HG03432 (cell line): ENCODE measurements around the gene PARVB.

Source experiments
- ATAC-seq: cut with Tn5 transposase; IDR thresholded peaks from one replicate; pipeline ENCODE4 v1.9.1; 2021; ENCODE audit warnings: mild to moderate bottlenecking, moderate library complexity; ENCODE audit not compliant: unreplicated experiment

PARVB gene

DNA sequence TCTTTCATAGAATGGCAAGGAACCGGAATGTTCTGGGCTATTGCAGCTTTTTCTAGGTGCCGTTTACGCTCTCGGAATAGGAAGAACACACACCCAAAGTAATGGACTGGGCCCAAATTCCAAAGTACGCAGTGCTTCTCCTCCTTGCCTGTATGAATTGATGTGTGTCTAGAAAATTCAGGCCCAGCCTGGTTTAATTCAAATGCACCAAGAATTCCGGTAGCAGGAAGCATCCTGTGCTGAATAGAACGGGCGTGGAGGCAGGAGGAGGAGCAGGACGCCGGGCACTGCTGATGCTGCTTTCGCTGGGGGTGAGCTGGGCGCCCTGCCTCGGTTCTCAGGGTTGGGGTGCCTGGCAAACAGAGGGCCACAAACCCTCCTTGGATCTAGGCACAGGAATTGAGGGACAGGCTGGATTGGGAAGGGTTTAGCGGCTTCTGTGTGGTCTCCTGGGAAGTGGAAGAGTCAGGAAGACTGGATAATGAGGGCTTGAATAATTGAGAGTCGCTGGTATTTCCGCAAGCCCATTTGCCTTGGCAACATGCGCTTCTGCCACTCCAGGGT, 2.0 kb downstream of the PARVB start:
- no peak for ATAC-seq

DNA sequence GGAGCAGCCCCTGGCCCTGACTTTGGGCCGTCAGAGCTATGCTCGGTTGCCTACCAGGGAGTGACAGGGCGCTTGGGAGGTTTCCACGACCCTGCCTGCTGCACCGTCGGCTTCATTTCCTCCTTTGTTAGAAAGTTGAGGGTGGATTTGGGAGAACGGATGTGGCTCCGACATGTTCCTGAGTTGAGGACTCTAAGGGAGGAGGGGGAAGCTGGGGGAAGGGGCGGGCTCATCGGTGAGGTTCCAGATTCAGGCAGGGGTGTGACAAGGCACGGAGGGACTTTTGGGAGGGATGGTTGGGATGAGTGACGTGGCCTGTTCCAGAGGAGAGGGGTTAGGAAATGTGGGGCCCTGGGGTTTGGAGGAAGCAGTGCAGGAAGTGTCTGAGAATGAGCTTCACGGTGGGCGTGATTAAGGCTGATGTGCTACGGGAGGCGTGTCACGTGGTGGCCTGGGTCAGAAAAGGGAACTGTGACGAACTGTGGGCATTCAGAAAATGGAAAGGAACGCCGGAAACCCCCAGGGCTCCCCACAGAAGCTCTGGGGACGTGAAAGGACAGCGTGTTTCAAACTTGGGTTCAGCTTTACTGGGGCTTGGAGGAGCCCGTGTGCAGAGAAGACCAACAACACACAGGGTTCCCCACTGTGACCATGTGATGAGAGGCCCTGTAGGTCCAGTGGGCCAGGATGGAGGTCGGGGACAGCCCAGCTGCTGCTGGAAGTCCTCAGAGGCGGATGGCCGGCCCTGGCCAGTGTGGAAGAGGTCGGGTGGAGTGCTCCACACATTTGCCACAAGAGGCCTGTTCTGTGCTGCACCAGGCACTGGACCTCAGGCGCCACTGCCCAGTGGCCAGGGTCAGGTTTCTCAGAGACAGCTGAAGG, 2.8 kb downstream of the PARVB start:
- ATAC-seq = peak; percentile 43

DNA sequence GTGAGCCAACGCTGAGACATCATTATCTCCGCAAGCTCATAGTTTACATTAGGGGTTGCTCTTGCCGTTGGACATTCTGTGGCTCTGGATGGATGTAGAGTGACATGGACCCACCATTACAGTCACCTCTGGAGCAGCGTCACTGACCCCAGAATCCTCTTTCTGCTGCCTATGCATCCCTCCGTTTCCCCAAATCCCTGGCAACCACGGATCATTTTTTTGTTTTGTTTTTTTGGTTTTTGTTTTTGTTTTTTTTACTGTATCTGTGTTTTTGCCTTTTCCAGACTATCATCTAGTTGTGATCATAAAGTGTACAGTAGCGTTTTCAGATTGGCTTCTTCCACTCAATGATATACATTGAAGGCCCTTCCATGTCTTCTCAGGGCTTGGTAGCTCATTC, 4.0 kb downstream of the PARVB start:
- ATAC-seq = no peak

DNA sequence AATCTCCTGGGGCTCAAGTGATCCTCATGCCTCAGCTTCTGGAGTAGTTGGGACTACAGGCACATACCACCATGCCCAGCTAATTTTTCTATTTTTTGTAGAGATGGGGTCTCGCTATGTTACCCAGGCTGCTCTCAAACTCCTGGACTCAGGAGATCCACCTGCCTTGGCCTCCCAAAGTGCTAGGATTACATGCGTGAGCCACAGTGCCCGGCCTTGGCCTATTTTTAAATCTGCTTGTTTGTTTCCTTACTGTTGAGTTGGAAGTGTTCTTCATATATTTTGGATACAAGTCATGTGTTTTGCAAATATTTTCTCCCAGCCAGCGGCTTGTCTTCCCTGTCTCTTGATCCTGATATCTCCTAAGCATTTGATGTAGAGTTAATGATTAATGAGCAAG, 5.0 kb downstream of the PARVB start:
- ATAC-seq = no peak

DNA sequence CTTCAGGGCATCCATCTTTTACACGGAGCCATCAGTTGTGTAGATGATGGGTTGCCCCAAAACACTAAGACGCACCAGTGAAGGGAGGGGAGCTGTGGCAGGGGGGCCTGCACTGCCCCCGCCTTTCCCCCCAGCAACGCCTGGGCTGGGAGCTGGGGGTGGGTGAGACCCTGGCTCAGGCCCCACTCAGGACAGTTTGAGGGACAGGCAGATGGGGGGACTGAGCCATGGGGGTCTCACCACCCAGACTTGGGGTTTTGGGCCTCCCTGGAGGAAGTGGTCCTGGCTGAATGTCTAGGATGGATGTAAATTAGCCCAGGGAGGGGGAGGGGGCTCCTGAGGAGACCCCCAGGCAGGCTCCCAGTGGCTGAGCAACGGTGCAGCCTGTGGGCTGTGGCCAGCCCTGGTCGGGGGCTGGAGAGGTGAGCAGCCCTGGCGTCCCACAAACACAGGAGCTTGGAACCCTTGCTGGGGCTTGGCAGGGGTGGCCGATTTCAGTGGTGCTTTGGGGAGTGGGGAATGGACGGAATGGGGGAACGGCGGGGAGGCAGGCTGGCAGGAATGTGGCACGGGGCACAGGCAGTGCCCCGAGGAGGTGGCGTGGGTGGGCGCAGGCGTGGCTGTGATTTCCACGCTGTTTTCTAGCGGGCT, 6.1 kb downstream of the PARVB start:
- ATAC-seq = no peak

DNA sequence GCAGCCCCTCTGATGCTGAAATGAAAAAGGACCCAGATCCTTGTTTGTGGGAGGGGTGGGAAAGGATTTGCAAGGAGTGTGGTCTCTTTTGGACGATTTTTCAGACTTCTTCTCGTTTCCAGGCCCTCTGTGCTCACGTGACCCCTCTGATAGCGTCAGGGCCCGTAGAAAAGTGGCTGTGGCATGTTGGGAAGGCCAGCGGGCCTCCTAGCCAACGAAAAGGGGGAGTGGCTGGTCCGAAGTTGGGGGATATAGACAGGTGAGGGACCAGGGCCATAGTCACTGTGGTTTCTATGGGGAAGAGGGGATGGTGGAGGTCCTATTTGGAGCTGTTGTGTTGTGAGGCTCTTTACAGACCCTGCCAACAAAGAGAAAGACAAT, 6.6 kb downstream of the PARVB start:
- no peak for ATAC-seq

DNA sequence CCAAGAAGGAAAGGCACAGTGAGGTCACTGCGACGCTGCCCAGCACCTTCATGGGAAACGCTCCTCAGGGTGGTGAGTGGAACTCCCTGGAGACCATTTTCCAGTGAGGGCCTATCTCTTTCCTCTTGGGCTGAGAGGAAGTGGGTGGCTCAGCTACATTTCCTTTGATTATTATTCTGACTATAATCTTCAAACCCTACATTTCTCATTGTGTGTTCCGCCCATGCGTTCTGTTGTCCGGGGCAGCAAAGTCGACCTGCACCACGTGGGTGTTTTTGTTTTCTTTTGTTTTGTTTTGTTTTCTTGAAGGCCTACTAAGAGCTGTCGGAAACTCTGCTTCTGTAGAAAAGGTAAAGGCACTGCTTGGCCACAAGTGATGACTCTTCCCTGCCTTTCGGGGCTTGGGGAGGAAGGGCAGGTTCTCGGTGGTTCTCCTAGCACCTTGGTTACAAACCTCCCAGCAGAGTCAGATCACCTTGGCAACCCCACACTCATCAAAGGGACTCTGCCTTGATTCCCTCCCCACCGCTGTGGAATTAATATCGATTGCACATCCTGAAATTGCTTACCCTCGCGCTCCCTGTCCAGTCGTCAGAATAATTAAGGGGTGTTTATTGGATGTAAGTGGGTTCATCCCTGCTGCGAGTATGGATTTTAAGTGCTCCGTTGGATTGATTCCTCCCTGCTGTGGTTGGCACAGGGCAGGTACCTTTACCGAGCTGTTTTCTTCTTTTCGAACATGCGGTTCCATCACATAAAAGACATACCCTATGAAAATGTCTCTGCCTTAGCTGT, 7.3 kb downstream of the PARVB start:
- ATAC-seq = no peak

DNA sequence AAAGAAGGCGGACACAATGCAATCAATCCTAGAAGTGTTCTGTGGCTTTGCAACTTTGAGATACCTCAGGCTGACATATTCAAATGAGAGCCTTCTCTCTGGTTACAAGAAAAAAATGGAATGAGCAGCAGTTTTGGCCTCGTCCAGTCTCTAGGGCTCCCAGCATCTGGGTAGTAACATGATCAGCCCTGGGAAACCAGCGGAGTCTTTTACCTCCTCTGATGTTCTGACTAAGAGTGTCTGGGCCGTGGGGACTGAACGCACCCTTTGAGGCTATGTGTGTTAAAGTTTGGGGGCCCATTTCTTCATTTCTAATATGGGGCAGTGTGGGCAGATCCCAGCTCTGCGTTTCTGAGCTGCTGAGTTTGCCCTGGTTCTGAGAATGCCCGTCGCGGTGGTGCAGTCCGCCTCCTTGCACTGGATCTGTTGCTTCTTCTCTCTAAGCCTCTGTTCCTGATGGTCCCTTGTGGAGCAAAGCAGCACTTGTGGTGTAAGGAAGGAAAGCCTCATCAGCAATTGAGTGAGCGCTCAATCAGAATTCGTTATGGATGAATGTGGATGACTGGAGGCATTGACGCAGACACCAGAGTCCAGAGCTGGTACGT, 8.1 kb downstream of the PARVB start:
- no peak for ATAC-seq

DNA sequence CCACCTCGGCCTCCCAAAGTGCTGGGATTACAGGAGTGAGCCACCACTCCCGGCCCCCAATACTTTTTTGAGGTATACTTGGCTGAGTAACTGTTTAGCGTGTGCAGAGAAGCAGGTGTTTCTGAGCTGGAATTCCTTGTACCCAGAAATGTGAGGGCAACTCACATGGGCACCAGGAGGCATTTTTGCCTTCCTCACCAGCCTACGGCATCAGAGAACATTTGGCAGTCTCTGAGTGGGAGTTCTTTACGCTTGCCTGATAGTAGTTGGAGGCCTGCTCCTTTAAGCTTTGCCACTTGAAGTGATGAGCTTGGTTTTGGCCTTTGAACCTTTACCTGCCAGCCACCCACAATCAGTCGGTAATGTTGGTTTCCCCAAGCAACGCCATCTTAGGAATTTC, 9.2 kb downstream of the PARVB start:
- no peak for ATAC-seq

DNA sequence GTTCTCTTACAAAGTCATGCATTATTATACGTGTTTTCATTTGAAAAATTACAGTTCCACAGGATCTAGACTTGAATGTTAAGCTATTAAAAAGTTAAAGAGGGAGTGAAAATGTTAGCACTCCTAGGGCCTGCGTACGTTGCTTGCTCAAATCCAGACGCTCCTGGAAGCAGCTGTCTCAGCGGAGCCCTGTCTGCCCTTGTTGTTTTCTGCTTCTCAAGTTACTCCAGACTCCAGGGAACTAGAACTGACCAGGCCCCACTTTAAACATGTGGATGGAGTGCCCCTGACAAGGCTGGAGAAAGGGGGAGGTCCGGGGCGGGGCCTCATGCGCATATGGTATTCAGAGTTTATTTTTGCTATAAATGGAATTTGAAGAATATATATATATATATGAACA, 9.6 kb downstream of the PARVB start:
- no peak for ATAC-seq

DNA sequence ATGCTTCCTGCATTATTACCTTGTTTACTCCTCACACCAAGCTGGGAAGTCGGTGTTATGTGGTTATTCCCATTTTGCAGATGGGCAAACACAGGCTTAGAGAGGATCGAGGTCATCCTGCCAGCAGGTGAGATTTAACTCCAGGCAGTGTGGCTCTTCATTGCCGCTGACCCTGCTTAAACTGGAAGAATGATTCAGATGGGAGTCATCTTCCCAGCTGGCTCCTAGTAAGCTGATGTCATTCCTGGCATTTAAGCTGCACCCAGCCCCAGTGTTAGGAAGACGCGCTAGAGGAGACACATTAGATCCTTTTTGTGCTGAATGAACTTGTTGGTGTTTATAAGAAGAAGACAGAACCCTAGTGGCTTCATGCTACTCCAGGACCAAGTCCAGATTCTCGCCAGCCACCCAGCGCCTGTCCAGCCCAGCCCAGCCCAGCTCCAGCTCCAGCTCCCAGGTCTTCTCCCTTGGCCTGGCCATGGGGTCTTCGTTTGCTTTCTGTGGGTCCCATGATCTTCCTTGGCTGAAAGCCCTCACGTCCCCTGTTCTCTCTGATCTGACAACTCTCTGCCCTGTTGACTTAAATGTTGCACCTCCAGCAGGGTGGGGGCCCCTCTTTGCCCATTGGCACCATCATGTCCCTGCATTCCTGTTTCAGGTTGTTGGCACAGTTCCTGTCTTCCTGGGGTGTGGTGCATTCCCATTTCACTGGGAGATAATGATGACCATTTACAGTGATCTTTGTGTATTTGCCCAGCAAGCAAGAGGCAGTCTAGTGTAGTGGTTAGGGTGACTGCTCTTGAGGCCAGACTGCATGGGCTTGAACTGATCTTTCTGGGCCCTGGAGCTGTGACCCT, 13.6 kb downstream of the PARVB start:
- ATAC-seq = no peak

DNA sequence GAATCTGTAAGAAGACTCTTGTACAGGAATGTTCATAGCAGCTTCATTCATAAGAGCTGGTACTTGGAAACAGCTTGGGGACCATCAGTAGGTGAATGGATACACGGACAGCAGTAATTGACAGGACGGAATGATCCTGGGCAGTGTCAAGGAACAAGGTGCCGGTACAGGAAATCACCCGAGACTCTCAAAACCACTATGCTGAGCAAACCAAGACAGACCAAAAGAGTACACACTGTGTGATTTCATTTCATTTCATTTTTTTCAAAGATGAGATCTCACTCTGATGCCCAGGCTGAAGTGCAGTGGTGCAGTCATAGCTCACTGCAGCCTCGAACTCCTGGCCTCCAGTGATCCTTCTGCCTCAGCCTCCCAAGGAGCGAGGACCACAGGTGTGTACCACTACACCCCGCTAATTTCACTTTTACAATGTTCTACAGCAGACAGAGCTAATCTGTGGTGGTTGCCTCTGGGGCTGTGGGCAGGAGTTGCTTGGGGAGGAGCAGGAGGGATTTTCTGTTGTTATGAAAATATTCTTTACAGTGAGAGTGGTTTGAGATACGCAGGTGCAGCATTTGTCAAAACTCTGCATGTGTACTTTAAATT, 15.6 kb downstream of the PARVB start:
- ATAC-seq = no peak

DNA sequence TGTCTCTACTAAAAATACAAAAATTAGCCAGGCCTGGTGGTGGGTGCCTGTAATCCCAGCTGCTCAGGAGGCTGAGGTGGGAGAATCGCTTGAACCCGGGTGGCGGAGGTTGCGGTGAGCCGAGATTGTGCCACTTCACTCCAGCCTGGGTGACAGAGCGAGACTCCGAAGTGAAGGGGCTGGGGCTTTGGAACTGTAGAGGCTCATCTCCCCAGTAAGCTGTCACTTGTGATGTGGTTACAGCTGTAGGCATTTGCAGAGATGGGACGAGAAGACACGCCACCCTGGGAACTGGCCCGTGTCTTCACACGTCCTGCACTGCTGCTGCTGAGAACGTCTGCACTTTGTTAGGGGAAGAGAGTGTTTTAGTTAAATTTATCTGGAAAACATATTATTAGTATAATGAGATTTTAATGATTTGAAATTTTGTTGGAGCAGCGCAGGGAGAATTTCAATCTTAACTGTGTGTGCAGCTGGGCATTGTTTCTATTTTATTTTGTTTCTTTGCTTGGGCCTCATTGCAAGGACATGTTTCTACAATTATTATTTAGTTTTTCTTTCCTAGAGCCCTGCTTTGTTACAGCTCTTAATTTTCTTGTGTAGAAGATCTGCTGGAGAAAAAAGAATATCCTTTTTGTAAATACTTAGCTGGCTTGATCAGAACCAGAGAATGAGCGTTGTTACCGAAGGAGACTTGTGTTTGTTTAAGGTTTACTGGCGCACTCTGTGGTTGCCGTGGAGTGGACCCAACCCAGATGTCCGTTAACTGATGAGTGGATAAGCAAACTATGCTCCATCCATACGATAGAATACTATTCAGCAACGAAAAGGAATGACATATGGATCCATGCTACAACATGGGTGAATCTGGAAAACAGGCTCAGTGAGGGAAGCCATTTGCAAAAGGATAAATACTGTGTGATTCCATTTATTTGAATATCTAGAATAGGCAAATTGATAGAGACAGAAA, 18.4 kb downstream of the PARVB start:
- ATAC-seq = peak; percentile 71

DNA sequence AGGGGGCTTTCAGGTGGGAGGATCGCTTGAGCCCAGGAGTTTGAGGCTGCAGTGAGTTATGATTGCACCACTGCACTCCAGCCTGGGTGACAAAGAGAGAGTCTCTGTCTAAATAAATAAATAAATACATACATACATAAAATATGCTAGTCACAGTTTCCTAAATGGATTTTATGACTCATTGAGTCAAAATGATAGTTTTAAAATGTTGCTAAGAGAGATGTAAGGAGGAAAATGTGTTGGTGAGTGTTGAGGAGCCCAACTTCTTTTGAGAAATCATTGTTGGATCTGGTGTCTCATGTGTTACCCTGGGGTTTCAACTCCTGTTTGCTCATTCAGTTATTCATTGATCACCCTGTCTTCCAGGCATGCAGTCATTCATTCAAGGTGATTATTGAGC, 21.0 kb downstream of the PARVB start:
- no peak for ATAC-seq

DNA sequence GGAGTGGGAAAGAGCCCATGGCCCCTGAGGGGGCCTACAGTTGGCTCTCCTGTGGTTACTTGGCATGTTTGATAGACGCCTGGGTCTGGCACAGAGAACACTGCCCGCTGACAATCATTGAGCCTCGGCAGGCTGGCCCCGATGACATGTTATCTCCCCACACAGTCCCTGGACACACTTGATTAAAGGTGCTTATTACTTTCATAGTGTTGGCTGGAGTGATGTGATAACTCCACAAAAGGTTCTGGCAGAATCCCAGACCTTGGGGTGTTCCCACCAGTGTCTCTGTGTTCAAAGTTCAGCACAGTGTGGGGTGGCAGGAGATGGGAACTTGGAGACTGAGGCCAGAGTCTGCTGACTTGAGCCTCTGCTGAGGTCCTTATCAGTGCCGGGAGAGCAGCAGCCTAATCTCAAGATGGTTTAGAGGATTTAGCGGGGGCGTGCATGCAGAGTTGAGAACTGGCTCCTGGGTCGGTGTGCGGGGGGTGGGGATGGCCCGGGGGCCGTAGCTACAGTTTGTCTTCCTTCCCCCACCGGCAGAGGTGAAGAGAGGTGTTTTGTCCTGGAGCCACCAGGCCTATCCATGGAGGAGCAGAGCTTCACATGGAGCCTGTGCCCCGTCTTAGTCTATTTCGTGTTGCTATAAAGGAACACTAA, 22.5 kb downstream of the PARVB start:
- no peak for ATAC-seq

DNA sequence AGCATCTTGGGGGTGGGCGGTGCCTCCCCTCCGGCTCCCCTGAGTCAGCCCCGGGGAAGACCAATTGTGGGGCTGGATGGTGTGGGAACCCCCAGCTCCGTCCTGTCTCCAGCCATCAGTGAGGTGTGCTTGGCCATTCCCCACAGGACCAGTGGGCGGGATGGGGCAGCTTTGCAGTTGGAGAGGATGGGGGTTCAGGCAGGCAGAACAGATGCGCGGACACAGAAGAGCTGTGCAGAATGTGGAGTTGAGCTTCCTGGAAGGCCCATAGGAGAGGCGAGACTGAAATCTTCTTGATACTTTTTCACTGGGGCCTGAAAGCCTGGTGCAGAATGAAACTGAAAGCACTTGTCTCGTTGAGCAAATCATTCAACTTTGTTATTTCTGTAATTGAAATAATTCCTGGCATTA, 23.8 kb downstream of the PARVB start:
- no peak for ATAC-seq

DNA sequence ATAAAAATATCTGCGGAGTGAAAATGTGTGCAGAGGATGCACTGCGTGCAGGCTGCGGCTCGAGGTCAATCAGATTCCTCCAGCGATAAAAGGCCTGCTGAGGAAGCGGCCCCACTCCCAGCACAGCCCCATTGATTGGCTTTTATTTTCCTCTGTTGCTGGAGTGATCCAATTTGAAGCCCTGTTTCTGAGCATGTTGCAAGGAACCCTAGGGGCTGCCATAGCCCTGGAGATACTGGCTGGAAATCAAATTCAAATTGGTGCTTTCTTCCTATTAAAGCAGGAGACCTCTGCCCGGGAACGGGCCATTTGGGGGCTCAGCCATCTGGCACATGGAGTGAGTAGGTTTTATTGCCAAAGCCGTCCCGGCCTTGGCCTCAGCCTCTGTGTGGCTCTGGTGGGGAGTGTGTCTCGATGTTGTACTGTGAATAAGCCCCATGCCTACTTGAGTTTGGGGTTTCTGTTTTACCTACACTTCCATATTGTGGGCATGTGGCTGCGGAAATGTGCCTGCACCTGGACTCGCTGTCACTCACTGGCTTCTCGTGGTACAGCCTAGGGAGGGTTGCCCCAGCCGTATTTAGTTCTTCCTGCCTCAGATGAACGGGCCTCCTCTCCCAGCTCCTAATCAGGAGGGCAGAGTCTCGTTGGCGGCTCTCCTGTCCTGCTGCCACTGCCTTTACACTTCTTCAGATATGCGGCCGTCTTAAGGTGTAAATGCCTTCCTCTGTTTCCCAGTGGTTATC, 25.6 kb downstream of the PARVB start:
- no peak for ATAC-seq
